Ureter (tissue), 1 donor: ENCODE results near the gene CASP14. TPM values are rescaled to one million over a fixed set of nuclear protein-coding genes. Genes with fewer than 3 reads are reported as not detected.
"Not testable (repeated sequence)": the region's sequence is repeated elsewhere in the genome, so short reads cannot be mapped to it uniquely, and the experiment has no call there.

ENCODE experiments used
- DNase-seq: peaks from one replicate; pipeline ENCODE4 v3.0.0-alpha.2; 2020; ENCODE audit warnings: low spot score
- total RNA-seq: library from RNA; stranded (reverse); gene quantifications from one replicate; pipeline ENCODE4 v1.2.4, GENCODE V29; 2023
- donor health status: DM: yes; HTN: yes; CAD: no.

Gene CASP14, protein sequence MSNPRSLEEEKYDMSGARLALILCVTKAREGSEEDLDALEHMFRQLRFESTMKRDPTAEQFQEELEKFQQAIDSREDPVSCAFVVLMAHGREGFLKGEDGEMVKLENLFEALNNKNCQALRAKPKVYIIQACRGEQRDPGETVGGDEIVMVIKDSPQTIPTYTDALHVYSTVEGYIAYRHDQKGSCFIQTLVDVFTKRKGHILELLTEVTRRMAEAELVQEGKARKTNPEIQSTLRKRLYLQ
- total RNA-seq: 0.34 TPM

DNA sequence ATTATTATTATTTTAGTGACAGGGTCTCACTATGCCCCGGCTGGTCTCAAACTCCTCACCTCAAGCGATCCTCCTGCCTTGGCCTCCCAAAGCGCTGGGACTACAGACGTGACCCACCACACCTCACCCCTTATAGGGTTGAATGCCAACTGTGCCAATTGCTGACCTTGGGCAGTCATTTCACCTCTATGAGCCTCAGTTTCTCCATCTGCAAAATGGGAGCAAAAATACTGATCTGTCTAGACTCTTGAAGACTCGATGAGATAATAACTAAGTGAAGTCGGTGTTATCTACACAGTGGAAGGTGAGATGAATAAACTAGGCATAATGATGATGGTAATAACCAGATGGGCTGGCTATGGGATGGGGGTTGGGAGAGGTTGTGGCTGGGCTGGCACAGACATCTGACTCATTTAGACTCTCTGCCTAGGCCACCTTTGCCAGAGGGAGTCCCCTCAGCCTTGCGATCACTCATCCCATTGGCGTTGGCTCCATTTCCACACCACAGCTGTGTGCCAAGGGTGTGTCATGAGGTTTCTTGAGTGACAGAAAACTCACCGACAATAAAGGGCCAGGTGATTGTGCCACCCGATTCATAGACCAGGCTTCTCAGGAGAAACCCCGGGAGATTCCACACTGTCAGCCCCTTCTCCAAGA is at the start of gene CASP14:
Gene CASP14 (plus strand): TSS at position 596 of the 657 bp plus-strand sequence. CDS start 2,772 bp downstream, outside the sequence.
- no peak for DNase-seq

DNA sequence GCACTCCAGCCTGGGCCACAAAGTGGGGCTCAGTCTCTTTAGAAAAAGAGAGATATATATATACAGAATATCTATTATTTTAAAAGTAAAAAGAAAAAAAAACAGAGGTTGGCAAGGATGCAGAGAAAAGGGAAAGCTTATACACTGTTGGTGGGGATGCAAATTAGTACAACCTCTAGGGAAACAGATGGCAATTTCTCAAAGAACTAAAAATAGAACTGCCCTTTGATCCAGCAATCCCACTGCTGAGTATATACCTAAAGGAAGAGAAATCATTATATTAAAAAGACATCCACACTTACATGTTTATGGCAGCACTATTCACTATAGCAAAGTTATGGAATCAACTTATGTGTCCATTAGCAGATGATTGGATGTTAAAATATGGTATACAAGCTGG is 41.0 kb upstream of the CASP14 start:
- DNase-seq: no peak

DNA sequence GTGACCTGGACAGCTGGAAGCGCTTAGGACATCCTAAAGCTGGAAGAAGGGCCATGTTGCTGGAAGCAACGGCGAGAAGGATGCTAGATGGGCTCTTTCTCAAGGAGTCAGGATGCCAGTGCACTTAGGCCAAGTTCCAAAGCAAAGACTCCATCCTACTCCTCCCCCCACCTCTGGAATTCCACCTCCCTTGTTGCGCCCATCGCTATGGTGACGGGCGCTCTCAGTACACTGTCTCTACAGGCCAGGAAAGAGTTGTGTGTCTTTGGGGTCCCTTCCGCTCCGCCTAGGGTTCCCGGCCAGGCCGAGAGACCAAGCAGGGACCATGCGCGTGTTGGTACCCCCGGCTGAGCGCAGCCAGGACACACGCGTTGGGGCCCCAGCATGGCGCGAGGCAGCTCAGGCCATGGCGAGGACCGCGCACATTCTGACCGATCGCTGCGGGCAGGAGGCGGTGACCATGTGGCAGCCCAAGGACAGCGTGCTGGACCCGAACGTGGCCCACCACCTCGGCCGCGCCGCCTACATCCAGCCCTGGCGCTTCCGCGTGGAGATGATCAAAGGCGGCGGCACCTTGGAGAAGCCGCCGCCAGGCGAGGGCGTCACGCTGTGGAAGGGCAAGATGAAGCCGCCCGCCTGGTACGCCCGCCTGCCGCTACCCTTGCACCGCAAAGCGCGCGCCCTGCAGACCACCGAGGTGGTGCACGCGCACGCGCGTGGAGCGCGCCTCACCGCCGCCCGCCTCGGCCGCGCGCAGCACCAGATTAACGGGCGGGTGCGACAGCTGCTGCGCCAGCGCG is 38.6 kb upstream of the CASP14 start:
- no peak for DNase-seq

DNA sequence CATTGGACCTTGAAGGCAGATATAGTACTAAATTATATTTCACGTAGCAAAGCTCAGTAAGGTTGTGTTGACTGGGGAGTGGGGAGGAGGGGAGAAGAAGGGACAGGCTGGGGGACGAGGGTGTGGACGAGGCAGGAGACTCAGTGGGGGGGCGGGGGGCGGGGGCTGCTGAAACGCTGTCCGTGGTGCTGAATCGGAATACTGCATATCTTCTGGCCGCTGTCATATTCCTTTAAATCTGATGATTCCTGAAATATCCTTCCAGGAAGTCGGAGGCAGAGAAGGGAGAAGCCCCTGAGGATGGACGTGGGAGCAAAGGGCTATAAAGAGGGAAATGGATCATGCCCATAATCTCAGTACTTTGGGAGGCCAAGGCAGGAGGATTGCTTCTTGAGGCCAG is 34.7 kb upstream of the CASP14 start:
- DNase-seq: no peak

DNA sequence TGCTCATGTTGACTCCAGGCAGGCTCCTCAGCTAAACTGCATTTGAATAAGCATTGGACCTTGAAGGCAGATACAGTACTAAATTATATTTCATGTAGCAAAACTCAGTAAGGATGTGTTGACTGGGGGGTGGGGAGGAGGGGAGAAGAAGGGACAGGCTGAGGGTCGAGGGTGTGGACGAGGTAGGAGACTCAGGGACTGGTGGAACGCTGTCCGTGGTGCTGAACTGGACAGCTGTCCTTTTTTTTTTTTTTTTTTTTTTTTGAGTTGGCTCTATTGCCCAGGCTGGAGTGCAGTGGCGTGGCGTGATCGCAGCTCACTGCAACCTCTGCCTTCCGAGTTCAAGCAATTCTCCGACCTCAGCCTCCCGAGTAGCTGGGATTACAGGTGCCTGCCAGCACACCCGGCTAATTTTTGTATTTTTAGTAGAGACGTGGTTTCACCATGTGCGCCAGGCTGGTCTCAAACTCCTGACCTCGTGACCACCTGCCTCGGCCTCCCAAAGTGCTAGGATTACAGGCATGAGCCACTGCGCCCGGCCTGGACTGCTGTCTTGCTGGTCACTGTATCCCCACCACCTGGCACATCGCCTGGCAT is 33.2 kb upstream of the CASP14 start:
- no peak for DNase-seq

DNA sequence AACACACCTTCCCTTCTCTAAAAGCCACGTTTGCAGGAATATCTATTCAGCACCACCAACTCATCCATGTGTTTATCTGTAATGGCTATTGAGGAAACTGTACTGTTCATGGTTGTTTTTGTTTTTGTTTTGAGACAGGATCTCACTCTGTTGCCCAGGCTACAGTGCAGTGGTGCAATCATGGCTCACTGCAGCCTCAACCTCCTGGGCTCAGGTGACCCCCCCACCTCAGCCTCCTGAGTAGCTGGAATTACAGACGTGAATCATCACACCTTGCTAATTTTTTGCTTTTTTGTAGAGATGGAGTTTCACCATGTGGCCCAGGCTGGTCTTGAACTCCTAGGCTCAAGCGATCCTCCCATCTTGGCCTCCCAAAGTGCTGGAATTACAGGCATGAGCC is 30.4 kb upstream of the CASP14 start:
- not testable (repeated sequence) for DNase-seq

DNA sequence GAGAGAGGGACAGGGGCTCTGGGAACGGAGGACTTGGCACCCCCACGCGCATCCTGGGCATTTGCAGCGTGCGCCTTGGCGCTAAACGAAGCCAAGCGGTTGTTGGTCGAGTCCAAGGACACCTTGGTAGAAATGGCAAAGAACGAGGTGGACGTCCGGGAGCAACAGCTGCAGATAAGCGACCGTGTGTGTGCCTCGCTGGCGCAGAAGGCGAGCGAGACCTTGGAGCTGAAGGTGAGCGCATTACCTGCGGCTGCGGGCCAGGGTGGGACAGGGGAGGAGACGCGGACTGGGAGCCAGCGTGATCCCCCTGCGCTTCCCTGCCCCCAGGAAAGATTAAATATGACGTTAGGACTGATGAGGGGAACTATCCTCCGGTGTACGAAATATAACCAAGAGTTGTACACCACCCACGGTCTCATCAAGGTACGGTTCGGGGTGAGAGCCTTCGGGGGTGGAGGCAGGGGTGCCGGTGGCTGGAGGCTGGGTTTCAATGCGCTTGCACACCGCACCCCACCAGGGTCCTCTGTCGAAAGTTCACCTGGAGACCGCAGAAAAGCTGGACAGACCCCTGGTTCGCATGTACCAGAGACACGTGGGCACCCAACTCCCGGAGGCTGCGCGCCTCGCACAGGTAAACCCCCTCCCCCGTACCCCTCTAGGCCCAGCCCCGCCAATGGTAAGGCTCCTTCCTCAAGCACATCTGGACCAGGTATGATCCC is 27.8 kb upstream of the CASP14 start:
- DNase-seq: no peak

DNA sequence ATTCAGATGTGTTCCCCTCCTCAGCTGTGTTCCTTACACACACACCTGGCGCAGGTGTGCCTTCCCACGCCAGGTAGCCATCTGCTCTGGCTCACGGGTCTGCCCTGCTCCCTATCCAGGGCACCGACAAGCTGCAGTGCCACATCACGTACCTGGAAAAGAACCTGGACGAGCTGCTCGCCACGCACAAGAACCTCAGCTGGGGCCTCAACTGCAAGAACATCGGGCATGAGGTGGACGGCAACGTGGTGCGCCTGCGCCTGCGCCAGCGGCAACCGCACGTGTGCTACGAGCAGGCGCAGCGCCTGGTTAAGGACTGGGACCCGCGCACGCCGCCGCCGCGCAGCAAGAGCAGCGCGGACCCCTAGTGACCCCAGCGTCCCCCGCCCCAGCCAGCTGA is 26.5 kb upstream of the CASP14 start:
- no peak for DNase-seq

DNA sequence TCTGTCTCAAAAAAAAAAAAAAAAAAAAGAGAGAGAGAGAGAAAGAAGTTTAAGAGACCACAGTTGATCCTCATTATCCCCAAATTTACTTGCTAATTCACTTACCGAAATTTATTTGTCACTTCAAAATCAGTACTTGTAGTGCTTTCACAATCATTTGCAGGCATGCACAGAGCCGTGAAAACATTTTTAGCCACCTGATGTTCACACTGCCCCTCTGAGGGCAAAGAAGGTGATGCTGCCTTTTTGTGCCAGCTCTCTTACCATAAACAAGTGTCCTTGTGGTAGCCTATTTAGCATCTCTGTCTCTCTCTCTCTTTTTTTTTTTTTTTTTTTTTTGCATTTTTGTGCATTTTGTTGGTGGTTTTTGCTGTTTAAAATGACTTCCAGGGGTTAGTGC is 24.1 kb upstream of the CASP14 start:
- DNase-seq: no peak

DNA sequence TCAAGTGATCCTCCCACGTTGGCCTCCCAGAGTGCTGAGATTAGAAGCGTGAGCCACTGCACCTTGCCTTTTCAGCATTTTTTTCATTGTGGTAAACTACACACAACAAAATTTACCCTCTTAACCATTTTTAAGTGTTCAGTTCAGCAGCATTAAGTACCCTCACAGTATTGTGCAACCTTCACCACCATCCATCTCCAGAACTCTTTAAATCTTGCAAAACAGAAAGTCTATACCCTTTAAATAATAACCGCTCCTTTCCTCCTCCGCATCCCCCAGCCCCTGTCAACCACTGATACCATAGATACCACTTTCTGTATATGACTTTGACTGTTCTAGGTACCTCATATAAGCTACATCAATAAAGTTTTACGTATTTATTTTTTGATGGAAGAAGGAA is 20.8 kb upstream of the CASP14 start:
- DNase-seq: no peak

DNA sequence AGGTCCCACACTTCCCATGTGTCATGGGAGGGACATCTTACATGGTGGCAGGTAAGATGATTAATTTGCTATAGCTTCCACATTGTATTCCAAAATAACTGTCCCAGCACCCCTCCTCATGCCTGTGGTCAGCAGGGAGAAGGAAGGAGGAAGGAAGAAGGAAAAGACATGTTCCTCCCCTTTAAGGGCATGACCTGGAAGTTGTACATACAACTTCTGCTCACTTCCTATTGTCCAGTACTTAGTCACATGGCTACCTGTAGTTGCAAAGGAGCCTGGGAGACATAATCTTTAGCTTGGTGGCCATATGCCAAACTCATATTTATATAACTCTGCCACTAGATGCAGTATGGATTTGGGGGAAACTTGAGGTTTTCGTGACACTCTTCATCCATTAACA is 17.6 kb upstream of the CASP14 start:
- no peak for DNase-seq

DNA sequence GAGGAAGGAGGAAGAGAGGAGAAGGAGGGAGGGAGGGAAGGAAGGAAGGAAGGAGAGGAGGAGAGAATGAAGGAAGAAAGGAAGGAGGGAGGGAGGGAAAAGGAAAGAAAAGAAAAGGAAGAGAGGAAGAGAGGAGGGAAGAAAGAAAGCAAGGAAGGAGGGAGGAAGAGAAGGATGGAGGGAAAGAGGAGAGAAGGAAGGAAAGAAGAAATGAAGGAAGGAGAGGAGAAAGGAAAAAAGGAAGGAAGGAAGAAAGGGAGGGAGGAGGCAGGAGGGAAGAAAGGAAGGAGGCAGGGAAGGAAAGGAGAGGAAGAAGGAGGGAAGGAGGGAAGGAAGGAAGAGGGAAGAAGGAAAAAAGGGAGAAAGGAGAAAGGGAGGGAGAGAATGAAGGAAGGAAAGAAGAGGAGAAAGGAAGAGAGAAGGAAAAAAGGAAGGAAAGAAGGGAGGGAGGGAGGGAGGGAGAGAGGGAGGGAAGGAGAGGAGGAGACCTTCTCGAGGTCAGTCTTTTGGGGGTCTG is 13.4 kb upstream of the CASP14 start:
- DNase-seq: no peak

DNA sequence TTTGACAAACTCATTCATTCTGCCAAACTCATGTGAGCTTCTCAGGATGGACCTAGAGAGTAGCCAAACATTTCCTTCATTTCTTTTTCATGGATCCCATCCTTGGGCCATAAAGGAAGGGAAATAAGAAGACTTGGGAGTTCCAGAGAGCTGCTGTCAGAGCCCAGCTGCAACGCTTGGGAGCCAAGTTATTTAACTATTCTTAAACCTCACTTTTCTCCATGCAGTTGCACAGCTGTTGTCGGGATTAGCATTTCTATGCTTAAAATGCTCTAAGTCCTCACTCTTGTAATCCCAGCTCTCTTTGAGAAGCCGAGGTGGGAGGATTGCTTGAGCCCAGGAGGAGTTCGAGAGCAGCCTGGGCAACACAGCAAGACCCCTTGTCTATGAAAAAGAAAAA is 11.7 kb upstream of the CASP14 start:
- no peak for DNase-seq

DNA sequence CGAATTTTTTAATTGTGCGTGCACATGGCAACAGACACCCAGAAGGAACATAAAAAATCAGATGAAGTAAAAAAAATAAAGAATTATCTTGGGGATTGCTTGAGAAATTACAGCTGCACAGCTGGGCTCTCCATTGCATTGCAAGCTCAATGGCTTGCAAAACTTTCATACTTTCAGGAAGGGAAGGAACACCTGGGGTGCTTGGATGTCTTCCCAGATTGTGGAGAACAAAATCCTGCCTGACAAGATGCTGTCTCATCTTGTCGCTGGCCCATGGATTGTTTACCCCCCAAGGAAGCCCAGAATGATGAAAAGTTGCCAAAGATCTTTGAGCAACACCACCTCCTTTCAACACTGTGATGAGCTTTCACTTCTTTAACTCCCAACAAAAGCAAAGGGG is 11.0 kb upstream of the CASP14 start:
- DNase-seq: no peak

DNA sequence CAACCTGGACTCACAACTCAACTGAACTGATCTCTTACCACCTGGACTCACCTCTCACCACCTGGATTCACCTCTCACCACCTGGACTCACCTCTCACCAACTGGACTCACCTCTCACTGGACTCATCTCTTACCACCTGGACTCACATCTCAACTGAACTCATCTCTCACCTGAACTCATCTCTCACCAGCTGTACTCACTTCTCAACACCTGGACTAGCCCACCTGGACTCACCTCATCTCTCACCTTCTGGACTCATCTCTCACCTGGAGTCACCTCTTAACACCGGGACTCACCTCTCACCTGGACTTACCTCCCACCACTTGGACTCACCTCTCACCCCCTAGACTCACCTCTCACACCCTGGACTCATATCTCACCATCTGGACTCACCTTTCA is 7.3 kb upstream of the CASP14 start:
- no peak for DNase-seq

DNA sequence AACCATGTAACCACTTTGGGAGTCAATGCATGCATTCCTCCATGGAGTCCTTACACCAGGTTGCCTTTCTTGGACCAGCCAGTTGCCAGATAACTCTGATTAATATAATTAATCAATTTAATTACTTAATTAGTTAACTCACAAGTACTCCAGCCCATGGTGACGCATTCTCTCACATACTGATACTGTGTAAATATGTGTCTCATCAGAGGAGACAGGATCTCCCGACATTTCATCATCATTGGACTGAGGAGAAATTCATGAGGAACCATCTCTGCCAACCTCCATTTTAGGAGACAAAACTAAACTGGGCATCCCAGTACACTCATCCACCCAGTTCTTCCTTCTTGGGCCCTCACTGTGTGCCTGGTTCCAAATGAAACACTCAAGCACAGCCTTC is 6.5 kb upstream of the CASP14 start:
- DNase-seq: no peak

DNA sequence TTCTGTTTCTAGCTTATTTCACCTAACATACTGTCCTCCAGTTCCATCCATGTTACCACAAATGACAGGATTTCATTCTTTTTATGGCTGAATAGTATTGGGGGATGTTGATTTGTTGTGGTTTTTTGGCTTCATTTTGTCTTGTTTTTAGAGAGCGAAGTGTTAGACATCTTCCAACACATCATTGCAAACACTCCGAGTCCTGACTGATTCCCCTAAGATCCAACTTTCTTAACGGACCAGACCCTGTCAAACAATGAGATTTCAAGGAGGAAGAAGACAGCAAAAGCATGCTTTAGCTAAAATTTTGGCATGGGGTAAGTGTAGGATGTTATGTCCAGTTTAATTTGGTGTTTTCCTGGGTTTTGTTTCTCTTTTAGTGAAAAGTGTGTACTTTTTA is 3.8 kb upstream of the CASP14 start:
- no peak for DNase-seq

DNA sequence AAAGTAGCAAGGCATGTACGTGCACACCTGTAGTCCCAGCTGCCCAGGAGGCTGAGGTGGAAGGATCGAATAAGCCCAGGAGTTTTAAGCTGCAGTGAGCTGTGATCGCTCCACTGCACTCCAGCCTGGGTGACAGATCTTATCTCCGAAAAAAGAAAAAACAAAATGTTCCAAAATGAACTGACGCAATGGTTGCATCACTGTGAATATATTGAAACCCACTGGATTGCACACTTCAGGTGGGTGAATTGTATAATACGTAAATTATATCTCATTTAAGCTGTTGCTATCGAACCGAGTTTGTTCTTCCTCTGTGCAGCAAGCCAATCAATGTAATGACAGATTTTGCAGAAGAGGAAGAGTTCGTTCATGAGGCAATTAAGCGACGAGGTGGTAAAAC is 1.6 kb upstream of the CASP14 start:
- DNase-seq: no peak

DNA sequence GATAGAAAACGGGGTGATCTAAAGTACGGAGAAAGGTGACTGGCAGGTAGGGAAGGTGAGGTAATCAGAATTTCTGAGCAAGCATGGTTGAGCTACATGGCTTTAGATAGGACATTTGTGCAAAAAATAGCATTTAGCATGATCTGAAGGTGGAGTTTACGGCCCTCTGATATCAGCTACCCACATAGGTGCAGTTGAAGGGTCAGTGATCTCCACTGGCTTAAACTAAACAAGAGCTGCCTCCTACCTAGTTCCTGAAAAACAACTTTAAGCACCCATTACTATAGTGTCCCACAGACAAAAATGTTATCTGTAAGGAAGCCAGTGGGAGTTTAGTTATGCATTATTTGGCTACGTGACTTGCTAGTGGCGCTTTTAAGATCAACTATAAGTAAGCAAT is 1.2 kb upstream of the CASP14 start:
- no peak for DNase-seq

DNA sequence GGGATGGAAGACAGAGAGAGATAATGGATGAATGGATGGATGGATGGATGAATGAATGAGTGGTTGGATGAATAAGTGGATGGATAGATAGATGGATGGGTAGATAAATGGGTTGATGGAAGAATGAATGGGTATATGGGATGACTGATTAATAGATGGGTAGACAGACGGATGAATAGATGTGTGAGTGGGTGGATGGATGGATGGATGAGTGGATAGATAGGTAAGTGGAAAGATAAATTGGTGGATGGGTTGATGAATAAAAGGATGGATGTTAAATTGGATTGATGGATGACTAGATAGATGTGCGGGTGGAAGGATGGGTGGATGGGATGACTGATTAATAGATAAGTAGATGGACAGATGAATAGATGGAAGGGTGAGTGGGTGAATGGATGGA is 1.4 kb downstream of the CASP14 start:
- DNase-seq: no peak

DNA sequence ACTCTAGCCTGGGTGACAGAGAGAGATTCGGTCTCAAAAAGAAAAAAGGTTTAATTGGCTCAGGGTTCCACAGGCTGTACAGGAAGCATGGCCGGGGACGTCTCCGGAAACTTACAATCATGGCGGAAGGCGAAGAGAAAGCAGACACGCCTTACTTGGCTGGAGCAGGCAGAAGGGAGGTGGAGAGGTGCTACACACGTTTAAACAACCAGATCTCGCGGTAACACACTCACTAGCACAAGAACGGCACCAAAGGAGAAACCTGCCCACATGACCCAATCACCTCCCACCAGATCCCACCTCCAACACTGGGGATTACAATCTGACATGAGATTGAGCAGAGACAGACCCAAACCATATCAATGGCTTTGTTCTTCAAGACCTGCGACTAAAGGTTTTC is 12.8 kb downstream of the CASP14 start:
- no peak for DNase-seq

DNA sequence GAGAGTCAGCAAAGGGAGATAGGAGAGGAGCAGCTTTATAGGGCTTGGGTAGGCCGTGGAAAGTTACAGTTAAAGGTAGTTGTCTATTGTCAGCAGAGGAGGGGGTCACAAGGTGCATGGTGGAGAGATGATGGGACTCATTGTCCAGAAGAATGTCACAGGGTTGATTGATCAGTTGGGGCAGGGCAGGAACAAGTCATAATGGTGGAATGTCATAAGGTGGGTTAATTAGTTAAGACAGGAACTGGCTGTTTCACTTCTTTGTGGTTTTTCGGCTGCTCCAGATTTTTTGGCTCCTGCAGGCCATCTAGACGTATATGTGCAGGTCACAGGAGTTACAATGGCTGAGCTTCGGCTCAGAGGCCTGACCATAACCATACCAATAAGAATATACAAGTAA is 21.1 kb downstream of the CASP14 start:
- DNase-seq: not testable (repeated sequence)
